ENCODE results near the gene USP17L12.
"Not testable (repeated sequence)": the region's sequence is repeated elsewhere in the genome, so short reads cannot be mapped to it uniquely, and the experiment has no call there.

DNA sequence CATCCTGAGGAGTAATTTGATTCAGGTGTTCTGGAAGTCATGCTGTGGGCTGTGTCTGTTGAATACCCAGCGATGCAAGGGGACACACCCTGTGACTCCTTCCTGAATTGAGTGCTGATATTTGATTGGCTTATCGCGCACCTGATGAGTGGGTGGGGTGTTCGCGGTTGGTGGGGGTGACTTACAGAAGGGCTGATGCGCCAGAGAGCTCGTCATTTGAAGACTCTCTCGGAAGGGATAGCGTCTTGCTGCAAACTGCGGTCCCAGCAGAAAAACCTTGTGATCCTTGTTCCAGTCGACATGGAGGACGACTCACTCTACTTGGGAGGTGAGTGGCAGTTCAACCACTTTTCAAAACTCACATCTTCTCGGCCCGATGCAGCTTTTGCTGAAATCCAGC is 4.8 kb upstream of the USP17L12 start, which contains the start of gene USP17L11:
- TF ChIP-seq, protein P1, sequence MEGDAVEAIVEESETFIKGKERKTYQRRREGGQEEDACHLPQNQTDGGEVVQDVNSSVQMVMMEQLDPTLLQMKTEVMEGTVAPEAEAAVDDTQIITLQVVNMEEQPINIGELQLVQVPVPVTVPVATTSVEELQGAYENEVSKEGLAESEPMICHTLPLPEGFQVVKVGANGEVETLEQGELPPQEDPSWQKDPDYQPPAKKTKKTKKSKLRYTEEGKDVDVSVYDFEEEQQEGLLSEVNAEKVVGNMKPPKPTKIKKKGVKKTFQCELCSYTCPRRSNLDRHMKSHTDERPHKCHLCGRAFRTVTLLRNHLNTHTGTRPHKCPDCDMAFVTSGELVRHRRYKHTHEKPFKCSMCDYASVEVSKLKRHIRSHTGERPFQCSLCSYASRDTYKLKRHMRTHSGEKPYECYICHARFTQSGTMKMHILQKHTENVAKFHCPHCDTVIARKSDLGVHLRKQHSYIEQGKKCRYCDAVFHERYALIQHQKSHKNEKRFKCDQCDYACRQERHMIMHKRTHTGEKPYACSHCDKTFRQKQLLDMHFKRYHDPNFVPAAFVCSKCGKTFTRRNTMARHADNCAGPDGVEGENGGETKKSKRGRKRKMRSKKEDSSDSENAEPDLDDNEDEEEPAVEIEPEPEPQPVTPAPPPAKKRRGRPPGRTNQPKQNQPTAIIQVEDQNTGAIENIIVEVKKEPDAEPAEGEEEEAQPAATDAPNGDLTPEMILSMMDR (IDR thresholded peaks at IDR 0.05) = not testable (repeated sequence)
- not testable (repeated sequence) for TF ChIP-seq POLR2A (IDR thresholded peaks at IDR 0.05)
